ENCODE measurements around the gene FCHSD1. TPM values are rescaled to one million over a fixed set of nuclear protein-coding genes. Genes with fewer than 3 reads are reported as not detected.

Gene FCHSD1
- total RNA-seq, 2 donors from 2014 or later, result 34.8 to 40.9 TPM

DNA sequence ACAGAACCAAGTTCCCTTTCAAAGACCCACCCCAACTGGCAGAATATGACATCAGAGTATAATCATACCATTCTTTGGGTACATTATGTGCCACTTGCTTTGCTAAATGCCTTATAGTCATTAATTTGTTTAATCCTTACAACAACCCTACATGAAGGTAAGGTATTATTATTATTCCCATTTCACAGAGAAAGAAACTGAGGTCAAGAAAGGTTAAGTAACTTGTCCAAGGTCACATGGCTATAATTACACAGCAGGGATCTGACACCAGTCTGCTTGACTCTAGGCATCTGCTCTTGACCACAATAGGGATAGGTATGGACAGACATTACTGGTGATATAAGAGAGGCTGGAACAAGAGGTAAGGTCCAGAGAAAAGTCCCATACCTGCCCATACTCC, 1.2 kb downstream of the FCHSD1 start:
- Histone ChIP-seq H3K36me3 (replicated peaks in 1 of 2; ENCODE audit: insufficient read depth in 1 of 2, low read depth in 2 of 2) (no peaks in the 10 kb centered on the region), H3K9me3 (no peaks in the 10 kb centered on the region), H3K27me3 (no peaks in the 10 kb centered on the region), H3K27ac (no peak overlapping the region), H3K4me1 (peaks cover 18% of the 10 kb centered on the region), H3K4me3 (no peak overlapping the region)
- no peak for TF ChIP-seq POLR2A (IDR thresholded peaks at IDR 0.05)
- TF ChIP-seq, protein P1, sequence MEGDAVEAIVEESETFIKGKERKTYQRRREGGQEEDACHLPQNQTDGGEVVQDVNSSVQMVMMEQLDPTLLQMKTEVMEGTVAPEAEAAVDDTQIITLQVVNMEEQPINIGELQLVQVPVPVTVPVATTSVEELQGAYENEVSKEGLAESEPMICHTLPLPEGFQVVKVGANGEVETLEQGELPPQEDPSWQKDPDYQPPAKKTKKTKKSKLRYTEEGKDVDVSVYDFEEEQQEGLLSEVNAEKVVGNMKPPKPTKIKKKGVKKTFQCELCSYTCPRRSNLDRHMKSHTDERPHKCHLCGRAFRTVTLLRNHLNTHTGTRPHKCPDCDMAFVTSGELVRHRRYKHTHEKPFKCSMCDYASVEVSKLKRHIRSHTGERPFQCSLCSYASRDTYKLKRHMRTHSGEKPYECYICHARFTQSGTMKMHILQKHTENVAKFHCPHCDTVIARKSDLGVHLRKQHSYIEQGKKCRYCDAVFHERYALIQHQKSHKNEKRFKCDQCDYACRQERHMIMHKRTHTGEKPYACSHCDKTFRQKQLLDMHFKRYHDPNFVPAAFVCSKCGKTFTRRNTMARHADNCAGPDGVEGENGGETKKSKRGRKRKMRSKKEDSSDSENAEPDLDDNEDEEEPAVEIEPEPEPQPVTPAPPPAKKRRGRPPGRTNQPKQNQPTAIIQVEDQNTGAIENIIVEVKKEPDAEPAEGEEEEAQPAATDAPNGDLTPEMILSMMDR (IDR thresholded peaks at IDR 0.05), result no peak
- no peak for DNase-seq
- ATAC-seq, result no peak
- intact Hi-C loops (cut with DNase I), result no loop called here

DNA sequence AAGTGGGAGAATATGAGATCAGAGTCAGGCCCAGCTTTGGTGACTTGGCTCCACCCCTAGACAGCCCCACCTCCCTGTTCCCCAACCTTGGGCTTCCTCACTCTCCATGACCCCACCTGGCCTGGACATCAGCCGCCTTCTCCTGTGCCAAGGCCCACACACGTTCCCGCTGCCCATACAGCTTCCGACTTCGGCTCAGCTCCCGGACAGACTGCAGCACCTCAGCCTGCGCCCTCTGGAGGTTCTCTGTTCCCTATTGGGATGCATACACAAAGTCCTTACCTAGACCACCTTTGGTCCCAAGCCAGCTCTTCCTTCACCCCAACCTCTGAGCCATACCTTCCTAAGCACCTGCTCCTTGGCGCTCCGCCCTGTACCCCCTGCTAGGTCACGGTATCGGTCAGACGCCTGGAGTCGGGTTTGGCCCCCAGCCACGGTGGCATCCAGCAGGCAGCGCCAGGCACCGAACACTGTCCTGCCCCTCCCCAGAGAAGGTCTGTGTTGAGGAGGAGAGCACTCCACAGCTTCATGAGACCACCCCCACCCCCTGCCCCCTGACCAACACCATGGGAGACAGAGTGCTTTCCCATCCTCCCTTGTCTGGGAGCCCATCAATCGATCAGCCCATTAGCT, 2.0 kb downstream of the FCHSD1 start:
- Histone ChIP-seq H3K36me3 (replicated peaks in 1 of 2; ENCODE audit: insufficient read depth in 1 of 2, low read depth in 2 of 2) (no peaks in the 10 kb centered on the region), H3K9me3 (no peaks in the 10 kb centered on the region), H3K4me1 (peaks cover 18% of the 10 kb centered on the region), H3K27me3 (no peaks in the 10 kb centered on the region), H3K27ac (no peak overlapping the region), H3K4me3 (no peak overlapping the region)
- peak in 3 of 4 donors; percentile 26 to 31 (median 27) for DNase-seq
- no peak for ATAC-seq
- intact Hi-C loops (cut with DNase I), result no loop called here
- no peak for TF ChIP-seq POLR2A (IDR thresholded peaks at IDR 0.05)
- TF ChIP-seq, protein P1 (IDR thresholded peaks at IDR 0.05), result no peak
- WGBS, 2 donors, result 90 to 93% methylated on average over 16 to 17 of the region's 17 CpGs

DNA sequence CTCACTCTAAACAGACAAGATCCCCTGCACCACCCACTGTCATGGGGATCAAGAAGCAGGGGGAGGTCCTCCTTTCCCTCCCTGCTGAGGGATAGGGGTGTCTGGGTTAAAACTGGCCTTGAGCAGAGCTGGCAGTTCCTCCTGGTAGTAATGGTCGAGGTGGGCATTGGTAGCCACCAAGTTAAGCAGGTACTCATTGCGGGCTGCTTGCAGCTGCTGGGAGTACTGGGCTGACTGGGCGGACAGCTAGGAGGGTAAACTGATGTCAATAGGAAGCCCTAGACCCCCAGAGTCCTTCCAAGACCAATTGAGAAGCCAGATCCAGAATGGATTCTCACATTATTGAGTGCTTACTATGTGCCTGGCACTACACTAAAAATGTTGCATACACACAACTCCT, 3.4 kb downstream of the FCHSD1 start:
- Histone ChIP-seq H3K36me3 (replicated peaks in 1 of 2; ENCODE audit: insufficient read depth in 1 of 2, low read depth in 2 of 2) (no peaks in the 10 kb centered on the region), H3K27me3 (no peaks in the 10 kb centered on the region), H3K4me3 (no peak overlapping the region), H3K4me1 (peaks cover 18% of the 10 kb centered on the region), H3K9me3 (no peaks in the 10 kb centered on the region), H3K27ac (no peak overlapping the region)
- no peak for TF ChIP-seq POLR2A (IDR thresholded peaks at IDR 0.05)
- TF ChIP-seq, protein P1 (IDR thresholded peaks at IDR 0.05), result no peak
- intact Hi-C loops (cut with DNase I), result no loop called here
- DNase-seq, result no peak
- WGBS, 2 donors, result 74 to 80% methylated on average over 3 of the region's 3 CpGs
- no peak for ATAC-seq

DNA sequence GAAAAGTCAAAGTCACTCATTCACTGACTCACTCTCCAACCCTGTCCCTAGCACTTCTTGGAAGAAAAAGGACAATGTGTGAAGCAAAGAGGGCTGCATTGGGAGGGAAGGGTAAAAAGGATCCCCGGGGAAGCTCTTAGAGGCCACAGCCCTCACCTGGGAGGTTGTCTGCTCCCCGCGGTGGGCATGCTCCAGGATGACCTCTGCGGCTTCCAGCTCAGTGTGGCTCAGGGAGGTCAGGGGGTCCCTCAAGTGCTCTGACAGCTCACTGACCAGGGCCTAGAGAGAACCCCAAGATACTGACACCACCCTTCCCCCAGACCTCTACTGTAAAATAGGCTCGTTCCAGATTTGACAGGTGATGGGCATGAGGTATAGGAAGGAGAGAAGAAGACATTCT, 4.0 kb downstream of the FCHSD1 start:
- WGBS, 2 donors, result 84 to 90% methylated on average over 5 of the region's 5 CpGs
- intact Hi-C loops (cut with DNase I), result no loop called here

More for the DNA sequence above, 4.0 kb downstream of the FCHSD1 start:
- TF ChIP-seq POLR2A (IDR thresholded peaks at IDR 0.05), result no peak
- TF ChIP-seq, protein P1 (IDR thresholded peaks at IDR 0.05), result no peak
- ATAC-seq (no peak), DNase-seq (no peak)
- Histone ChIP-seq H3K9me3 (no peaks in the 10 kb centered on the region), H3K27me3 (no peaks in the 10 kb centered on the region), H3K36me3 (replicated peaks in 1 of 2; ENCODE audit: insufficient read depth in 1 of 2, low read depth in 2 of 2) (no peaks in the 10 kb centered on the region), H3K4me3 (no peak overlapping the region), H3K27ac (no peak overlapping the region), H3K4me1 (peaks cover 18% of the 10 kb centered on the region)
